Neural progenitor cell (in vitro differentiated cells): ENCODE data around the gene C20orf202. TPM values are rescaled to one million over a fixed set of nuclear protein-coding genes. Genes with fewer than 3 reads are reported as not detected.

Experiments used
- DNase-seq: peaks from one replicate; pipeline ENCODE4 v3.0.0-alpha.2; 2016; ENCODE audit warnings: low spot score
- H2AFZ ChIP-seq: fragments of 200-600 bp; sonication (generic); replicated peaks from 2 replicates; pipeline ENCODE4 v1.6.1; 2016; ENCODE audit warnings: antibody characterized with exemption
- H3F3A ChIP-seq: fragments of 200-600 bp; sonication (generic); 2 replicates; pipeline ENCODE4 v1.6.1; 2016; ENCODE audit warnings: antibody characterized with exemption, low read depth
- H3K27ac ChIP-seq: fragments of 200-600 bp; sonication (generic); 2 replicates; pipeline ENCODE4 v1.5.1; 2016; ENCODE audit warnings: mild to moderate bottlenecking
- H3K27me3 ChIP-seq: fragments of 200-600 bp; sonication (generic); 2 replicates; pipeline ENCODE4 v1.6.1; 2016; ENCODE audit warnings: mild to moderate bottlenecking, moderate library complexity
- H3K36me3 ChIP-seq: fragments of 200-600 bp; sonication (generic); 2 replicates; pipeline ENCODE4 v1.5.1; 2016
- H3K4me1 ChIP-seq: fragments of 200-600 bp; sonication (generic); 2 replicates; pipeline ENCODE4 v1.6.1; 2016; ENCODE audit warnings: mixed run types
- H3K4me2 ChIP-seq: fragments of 200-600 bp; sonication (generic); 2 replicates; pipeline ENCODE4 v1.6.1; 2016
- H3K4me3 ChIP-seq: fragments of 200-600 bp; sonication (generic); 2 replicates; pipeline ENCODE4 v1.5.1; 2016
- H3K79me2 ChIP-seq: fragments of 200-600 bp; sonication (generic); 2 replicates; pipeline ENCODE4 v1.6.1; 2016; ENCODE audit warnings: low read depth
- H3K9ac ChIP-seq: fragments of 200-600 bp; sonication (generic); 2 replicates; pipeline ENCODE4 v1.6.1; 2016
- H3K9me3 ChIP-seq: fragments of 200-600 bp; sonication (generic); 2 replicates; pipeline ENCODE4 v1.5.1; 2016; ENCODE audit warnings: low read depth
- H4K20me1 ChIP-seq: fragments of 200-600 bp; sonication (generic); 2 replicates; pipeline ENCODE4 v1.6.1; 2016; ENCODE audit warnings: low read depth
- H3K27ac Mint-ChIP-seq: 3 replicates; pipeline ENCODE4 v1.8.0; 2021; ENCODE audit warnings: mixed read lengths
- H3K27me3 Mint-ChIP-seq: 2 replicates; pipeline ENCODE4 v1.8.0; 2022; ENCODE audit warnings: low read depth, mild to moderate bottlenecking, inconsistent platforms, moderate library complexity, mixed read lengths; ENCODE audit not compliant: insufficient read depth
- H3K36me3 Mint-ChIP-seq: 3 replicates; pipeline ENCODE4 v1.8.0; 2021; ENCODE audit warnings: mixed read lengths
- H3K4me1 Mint-ChIP-seq: 3 replicates; pipeline ENCODE4 v1.8.0; 2021; ENCODE audit warnings: mixed read lengths
- H3K4me3 Mint-ChIP-seq: 3 replicates; pipeline ENCODE4 v1.8.0; 2021; ENCODE audit warnings: mild to moderate bottlenecking, moderate library complexity, mixed read lengths
- H3K9me3 Mint-ChIP-seq: 3 replicates; pipeline ENCODE4 v1.8.0; 2020; ENCODE audit warnings: mixed read lengths
- EZH2 ChIP-seq: fragments of 200-600 bp; sonication (generic); IDR thresholded peaks from 2 replicates; pipeline ENCODE4 v1.6.1; 2017; ENCODE audit warnings: antibody characterized with exemption, mild to moderate bottlenecking, moderate library complexity
- EZH2phosphoT487 ChIP-seq: fragments of 200-600 bp; sonication (generic); IDR thresholded peaks from 2 replicates; pipeline ENCODE4 v1.6.1; 2017; ENCODE audit warnings: antibody characterized with exemption
- total RNA-seq: library from RNA; depleted of rRNA; stranded (reverse); fragments of >200 nt; gene quantifications from 2 replicates; pipeline ENCODE4 v1.2.3, GENCODE V29; 2015; ENCODE audit warnings: low replicate concordance
- TF ChIP-seq, protein P1 (sequence below): fragments of 200-600 bp; sonication (generic); IDR thresholded peaks from 2 replicates; pipeline ENCODE4 v1.5.1; 2017; ENCODE audit warnings: antibody characterized with exemption, mild to moderate bottlenecking

C20orf202 gene
- total RNA-seq, 1 donor from 2014 or later, result not detected

DNA sequence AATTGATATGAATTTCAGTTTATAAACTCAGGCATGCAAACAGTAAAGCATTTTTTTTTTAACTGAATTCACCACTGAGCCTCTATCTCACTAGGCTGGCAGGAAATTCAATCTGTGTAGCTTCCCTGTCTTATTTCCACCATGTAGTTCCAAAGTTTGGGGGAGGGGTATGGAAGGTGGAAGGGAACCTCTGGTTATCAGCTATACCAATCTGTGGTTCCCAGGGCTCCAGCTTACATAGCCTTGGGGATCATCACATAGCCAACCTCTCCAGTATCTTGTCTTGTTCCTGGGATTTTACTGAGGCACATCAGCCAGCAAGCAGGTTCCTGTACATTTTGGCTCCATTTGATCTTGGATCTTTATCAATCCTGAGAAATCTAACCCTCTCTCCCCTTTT is 38.2 kb downstream of the C20orf202 start:
- Histone ChIP-seq H3K9ac (no peak overlapping the region), H2AFZ (no peak overlapping the region), H4K20me1 (no peaks in the 10 kb centered on the region), H3K36me3 (no peaks in the 10 kb centered on the region), H3F3A (no peaks in the 10 kb centered on the region), H3K4me2 (no peak overlapping the region), H3K9me3 (no peaks in the 10 kb centered on the region), H3K27ac (no peak overlapping the region), H3K4me3 (no peak overlapping the region), H3K4me1 (no peaks in the 10 kb centered on the region), H3K79me2 (no peaks in the 10 kb centered on the region), H3K27me3 (peaks cover 39% of the 10 kb centered on the region)
- Mint-ChIP-seq H3K27ac (no peak overlapping the region), H3K4me3 (no peak overlapping the region), H3K4me1 (peaks cover 16% of the 10 kb centered on the region), H3K36me3 (no peaks in the 10 kb centered on the region), H3K9me3 (no peaks in the 10 kb centered on the region), H3K27me3 (peaks cover 4% of the 10 kb centered on the region)
- no peak for DNase-seq
- TF ChIP-seq, protein P1, sequence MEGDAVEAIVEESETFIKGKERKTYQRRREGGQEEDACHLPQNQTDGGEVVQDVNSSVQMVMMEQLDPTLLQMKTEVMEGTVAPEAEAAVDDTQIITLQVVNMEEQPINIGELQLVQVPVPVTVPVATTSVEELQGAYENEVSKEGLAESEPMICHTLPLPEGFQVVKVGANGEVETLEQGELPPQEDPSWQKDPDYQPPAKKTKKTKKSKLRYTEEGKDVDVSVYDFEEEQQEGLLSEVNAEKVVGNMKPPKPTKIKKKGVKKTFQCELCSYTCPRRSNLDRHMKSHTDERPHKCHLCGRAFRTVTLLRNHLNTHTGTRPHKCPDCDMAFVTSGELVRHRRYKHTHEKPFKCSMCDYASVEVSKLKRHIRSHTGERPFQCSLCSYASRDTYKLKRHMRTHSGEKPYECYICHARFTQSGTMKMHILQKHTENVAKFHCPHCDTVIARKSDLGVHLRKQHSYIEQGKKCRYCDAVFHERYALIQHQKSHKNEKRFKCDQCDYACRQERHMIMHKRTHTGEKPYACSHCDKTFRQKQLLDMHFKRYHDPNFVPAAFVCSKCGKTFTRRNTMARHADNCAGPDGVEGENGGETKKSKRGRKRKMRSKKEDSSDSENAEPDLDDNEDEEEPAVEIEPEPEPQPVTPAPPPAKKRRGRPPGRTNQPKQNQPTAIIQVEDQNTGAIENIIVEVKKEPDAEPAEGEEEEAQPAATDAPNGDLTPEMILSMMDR, result no peak
- TF ChIP-seq EZH2phosphoT487, result no peak
- no peak for TF ChIP-seq EZH2

GRCh38 chr20:1242099-1242498 is 38.8 kb downstream of the C20orf202 start:
- Histone ChIP-seq H3K9ac (no peak overlapping the region), H3K79me2 (no peaks in the 10 kb centered on the region), H2AFZ (no peak overlapping the region), H3F3A (no peaks in the 10 kb centered on the region), H3K36me3 (no peaks in the 10 kb centered on the region), H3K4me2 (no peak overlapping the region), H3K4me1 (no peaks in the 10 kb centered on the region), H4K20me1 (no peaks in the 10 kb centered on the region), H3K9me3 (no peaks in the 10 kb centered on the region), H3K27me3 (peaks cover 33% of the 10 kb centered on the region), H3K4me3 (no peak overlapping the region), H3K27ac (no peak overlapping the region)
- no peak for DNase-seq
- Mint-ChIP-seq H3K9me3 (no peaks in the 10 kb centered on the region), H3K4me1 (peaks cover 16% of the 10 kb centered on the region), H3K27me3 (peaks cover 4% of the 10 kb centered on the region), H3K27ac (no peak overlapping the region), H3K36me3 (no peaks in the 10 kb centered on the region), H3K4me3 (no peak overlapping the region)
- TF ChIP-seq, protein P1, result no peak

DNA sequence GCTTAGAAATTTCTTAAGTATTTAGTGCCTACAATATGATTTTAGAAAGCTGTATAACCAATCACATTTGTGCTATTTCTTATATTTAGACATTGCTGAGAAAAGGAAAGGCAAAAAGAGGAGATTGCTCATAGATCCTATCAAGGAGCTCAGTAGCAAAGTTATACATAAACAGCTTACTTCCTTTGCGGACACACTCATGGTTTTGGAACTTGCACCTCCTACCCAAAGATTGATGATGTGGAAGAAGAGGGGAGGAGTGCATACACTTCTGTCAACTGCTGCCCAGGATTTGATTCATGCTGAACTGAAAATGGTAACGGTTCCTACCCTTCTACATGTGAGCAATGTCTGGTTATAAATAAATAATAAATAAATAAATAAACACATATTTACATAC is 39.3 kb downstream of the C20orf202 start:
- Histone ChIP-seq H2AFZ (no peak overlapping the region), H3K79me2 (no peaks in the 10 kb centered on the region), H3K4me2 (no peak overlapping the region), H3K36me3 (no peaks in the 10 kb centered on the region), H3F3A (no peaks in the 10 kb centered on the region), H3K27me3 (peaks cover 29% of the 10 kb centered on the region), H3K4me1 (no peaks in the 10 kb centered on the region), H4K20me1 (no peaks in the 10 kb centered on the region), H3K9ac (no peak overlapping the region), H3K4me3 (no peak overlapping the region), H3K27ac (no peak overlapping the region), H3K9me3 (no peaks in the 10 kb centered on the region)
- no peaks in the 10 kb centered on the region for H3K36me3 Mint-ChIP-seq
- H3K27ac Mint-ChIP-seq, result no peak overlapping the region
- no peak for TF ChIP-seq EZH2
- no peak for TF ChIP-seq EZH2phosphoT487
- TF ChIP-seq, protein P1, result no peak
- H3K9me3 Mint-ChIP-seq, result no peaks in the 10 kb centered on the region
- peaks cover 4% of the 10 kb centered on the region for H3K27me3 Mint-ChIP-seq
- peaks cover 16% of the 10 kb centered on the region for H3K4me1 Mint-ChIP-seq
- DNase-seq, result no peak
- no peak overlapping the region for H3K4me3 Mint-ChIP-seq

- Histone ChIP-seq H4K20me1 (no peaks in the 10 kb centered on the region), H3K36me3 (no peaks in the 10 kb centered on the region), H2AFZ (peak overlapping the region; percentile 78), H3K4me2 (no peak overlapping the region), H3K79me2 (no peaks in the 10 kb centered on the region), H3K9ac (no peak overlapping the region), H3F3A (no peaks in the 10 kb centered on the region), H3K9me3 (no peaks in the 10 kb centered on the region), H3K27ac (no peak overlapping the region), H3K27me3 (peaks cover 26% of the 10 kb centered on the region), H3K4me3 (no peak overlapping the region), H3K4me1 (no peaks in the 10 kb centered on the region)
- Mint-ChIP-seq H3K4me1 (peaks cover 11% of the 10 kb centered on the region), H3K9me3 (no peaks in the 10 kb centered on the region), H3K4me3 (no peak overlapping the region), H3K27me3 (peaks cover 4% of the 10 kb centered on the region), H3K27ac (no peak overlapping the region), H3K36me3 (no peaks in the 10 kb centered on the region)
- TF ChIP-seq, protein P1, result no peak
- TF ChIP-seq EZH2, result no peak
- TF ChIP-seq EZH2phosphoT487, result no peak
- no peak for DNase-seq
Measured at GRCh38 chr20:1245578-1245977, 42.3 kb downstream of the C20orf202 start.
